Coronary artery (tissue), 2 donors: ENCODE data around the gene ZNF761.

ENCODE experiments used
- DNase-seq: peaks from one replicate; pipeline ENCODE4 v3.0.0-alpha.2; 2017; ENCODE audit warnings: low spot score
- H3K27ac ChIP-seq, 2 donors: fragments of 200-600 bp; sonication (generic); one replicate each; pipeline ENCODE4 v1.5.1; 2016 to 2019
- H3K4me3 ChIP-seq: fragments of 200-600 bp; sonication (generic); 2 replicates; pipeline ENCODE4 v1.5.1; 2016; ENCODE audit warnings: mild to moderate bottlenecking, moderate library complexity
- TF ChIP-seq, protein P1 (sequence below): fragments of 200-600 bp; sonication (generic); IDR thresholded peaks from one replicate; pipeline ENCODE4 v1.5.1; 2019; ENCODE audit warnings: antibody characterized with exemption

Gene ZNF761

DNA sequence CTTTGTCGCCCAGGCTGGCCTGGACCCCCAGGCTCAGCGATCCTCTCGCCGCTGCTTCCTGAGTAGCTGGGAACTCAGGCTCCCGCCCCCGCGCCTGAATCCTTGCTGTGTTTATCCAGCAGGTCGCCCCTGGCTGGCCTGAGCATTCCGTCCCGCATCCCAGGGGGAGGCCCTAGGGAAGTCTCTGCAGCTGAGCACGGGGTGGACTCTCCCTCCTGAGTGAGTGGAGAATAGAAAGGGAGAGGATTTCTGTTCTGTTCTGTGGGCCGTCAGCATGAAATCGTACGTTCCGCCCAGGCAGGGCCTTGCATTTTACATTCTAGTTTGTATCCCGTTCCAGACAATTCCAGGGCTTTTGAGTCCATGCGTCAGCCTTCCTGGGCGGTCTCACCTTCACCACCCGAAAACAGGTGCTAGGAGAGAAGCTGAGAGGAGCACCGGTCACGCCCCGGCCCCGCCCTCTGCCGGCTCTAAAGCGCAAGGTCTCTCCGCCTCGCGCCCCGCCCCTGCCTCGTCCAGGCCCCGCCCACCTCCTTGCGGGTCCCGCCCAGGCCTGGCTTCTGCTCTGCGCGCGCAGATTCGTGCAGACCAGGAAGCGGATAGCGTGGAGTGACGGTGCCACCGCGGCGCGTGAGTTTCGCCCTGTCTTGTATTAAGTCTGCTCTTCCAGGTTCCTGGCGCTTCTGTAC, at the start of gene ZNF761:
ZNF761 (plus strand) TSS at position 586 of the 689 bp plus-strand sequence. CDS start 15,285 bp downstream, outside the sequence.
- TF ChIP-seq, protein P1, sequence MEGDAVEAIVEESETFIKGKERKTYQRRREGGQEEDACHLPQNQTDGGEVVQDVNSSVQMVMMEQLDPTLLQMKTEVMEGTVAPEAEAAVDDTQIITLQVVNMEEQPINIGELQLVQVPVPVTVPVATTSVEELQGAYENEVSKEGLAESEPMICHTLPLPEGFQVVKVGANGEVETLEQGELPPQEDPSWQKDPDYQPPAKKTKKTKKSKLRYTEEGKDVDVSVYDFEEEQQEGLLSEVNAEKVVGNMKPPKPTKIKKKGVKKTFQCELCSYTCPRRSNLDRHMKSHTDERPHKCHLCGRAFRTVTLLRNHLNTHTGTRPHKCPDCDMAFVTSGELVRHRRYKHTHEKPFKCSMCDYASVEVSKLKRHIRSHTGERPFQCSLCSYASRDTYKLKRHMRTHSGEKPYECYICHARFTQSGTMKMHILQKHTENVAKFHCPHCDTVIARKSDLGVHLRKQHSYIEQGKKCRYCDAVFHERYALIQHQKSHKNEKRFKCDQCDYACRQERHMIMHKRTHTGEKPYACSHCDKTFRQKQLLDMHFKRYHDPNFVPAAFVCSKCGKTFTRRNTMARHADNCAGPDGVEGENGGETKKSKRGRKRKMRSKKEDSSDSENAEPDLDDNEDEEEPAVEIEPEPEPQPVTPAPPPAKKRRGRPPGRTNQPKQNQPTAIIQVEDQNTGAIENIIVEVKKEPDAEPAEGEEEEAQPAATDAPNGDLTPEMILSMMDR, result no peak
- Histone ChIP-seq H3K27ac (peak within 1 kb of the TSS; percentile 32 to 80), H3K4me3 (peak within 1 kb of the TSS; percentile 89)
- peak; percentile 96 for DNase-seq

DNA sequence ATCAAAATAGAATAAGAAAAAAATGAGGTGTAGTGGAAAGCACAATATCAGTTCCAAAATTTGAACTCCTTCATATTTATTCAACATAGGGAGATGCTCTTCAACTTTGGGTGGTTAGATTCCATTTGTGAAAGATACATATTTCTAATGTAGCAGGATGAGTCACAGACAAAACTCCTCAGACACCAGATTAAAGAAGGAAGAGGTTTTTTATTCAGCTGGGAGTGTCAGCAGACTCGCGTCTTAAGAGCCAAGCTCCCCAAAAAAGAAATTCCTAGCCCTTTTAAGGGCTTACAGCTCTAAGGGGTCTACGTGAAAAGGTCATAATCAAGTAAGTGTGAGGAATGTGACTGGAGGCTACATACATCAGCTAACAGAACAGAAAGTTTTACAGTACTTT, 43.6 kb upstream of the ZNF761 start:
- no peak overlapping the region for H3K4me3 ChIP-seq
- DNase-seq, result no peak
- no peak overlapping the region for H3K27ac ChIP-seq
- TF ChIP-seq, protein P1, result no peak

DNA sequence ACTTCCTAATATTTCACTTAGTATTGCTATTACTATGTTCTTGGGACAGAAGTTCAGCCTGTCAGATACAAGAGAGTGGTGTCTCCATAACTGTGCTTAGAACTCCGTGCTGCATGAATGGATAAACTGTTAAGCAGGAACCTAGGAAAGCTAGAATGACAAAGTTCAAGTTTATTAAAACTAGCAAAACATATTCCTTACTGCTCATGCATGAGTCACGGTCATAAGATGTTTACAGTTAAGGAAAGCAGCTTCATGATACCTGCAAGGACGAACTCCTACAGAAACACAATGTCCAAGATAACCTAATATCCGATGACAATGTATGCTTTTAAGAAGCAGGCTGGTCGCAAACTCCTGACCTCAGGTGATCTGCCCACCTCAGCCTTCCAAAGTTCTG, 42.9 kb upstream of the ZNF761 start:
- no peak overlapping the region for H3K27ac ChIP-seq
- TF ChIP-seq, protein P1, result no peak
- no peak overlapping the region for H3K4me3 ChIP-seq
- DNase-seq, result no peak

DNA sequence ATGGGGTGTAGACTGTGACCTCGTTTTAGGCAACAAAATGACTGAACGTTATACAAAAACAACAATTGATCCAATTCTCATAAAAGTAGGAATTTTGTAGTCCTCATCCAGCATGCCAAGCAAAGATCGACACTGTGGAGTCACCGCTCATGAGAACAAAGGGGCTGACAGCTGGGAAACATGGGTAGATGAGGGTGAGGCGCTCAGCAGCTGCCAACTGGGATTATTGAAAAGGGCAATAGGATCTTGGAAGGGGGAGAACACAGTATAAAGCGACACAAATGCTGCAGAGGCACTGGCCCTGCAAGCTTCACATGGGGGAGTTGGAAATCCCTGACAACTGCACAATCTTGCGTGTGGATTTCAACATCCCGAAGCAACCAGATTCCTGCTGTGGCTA, 42.2 kb upstream of the ZNF761 start:
- TF ChIP-seq, protein P1, result no peak
- Histone ChIP-seq H3K4me3 (no peak overlapping the region), H3K27ac (no peak overlapping the region)
- DNase-seq, result no peak

DNA sequence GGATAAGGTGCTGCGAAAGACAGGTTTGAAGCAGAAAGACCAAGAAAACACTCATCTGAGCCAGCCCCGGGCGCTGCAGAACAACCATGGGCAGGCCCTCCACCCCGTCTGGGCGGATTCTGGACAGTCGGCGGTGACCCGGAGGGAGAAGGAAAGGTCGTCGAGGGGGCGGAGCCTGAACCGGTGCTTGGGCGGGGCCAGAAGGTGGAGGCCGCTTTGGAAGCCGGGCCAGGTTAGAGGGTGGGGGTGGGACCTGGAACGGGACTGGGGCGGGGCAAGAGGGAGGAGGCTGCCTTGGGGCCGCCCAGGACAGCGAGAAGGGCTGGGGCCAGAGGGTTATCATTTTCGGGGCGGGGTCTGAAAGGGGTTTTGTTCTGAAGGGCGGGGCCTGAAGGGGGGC, 41.8 kb upstream of the ZNF761 start:
- Histone ChIP-seq H3K4me3 (no peak overlapping the region), H3K27ac (no peak overlapping the region)
- DNase-seq, result no peak
- TF ChIP-seq, protein P1, result no peak

DNA sequence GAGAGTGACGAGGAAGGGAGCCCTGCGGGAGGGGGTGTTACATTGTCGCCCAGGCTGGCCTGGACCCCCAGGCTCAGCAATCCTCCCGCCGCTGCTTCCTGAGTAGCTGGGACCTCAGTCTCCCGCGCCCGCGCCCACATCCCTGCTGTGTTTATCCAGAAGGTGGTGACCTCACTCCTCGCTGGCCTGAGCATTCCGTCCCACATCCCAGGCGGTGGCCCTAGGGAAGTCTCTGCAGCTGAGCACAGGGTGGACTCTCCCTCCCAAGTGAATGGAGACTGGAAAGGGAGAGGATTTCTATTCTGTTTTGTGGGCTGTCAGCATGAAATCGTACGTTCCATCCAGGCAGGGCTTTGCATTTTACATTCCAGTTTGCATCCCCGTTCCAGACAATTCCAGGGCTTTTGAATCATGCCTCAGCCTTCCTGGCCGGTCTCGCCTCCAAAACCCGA, 37.2 kb upstream of the ZNF761 start:
- TF ChIP-seq, protein P1, result no peak
- H3K27ac ChIP-seq, result peak overlapping the region; percentile 78 to 86
- DNase-seq, result peak; percentile 76
- peak overlapping the region; percentile 69 for H3K4me3 ChIP-seq
